ENCODE results near the gene GNMT. TPM values are rescaled to one million over a fixed set of nuclear protein-coding genes. Genes with fewer than 3 reads are reported as not detected.

Gene GNMT
- total RNA-seq, result 1 to 10 TPM in 1 of 4 donors, under 1 TPM in 3; 0.25 to 1.4 (median 0.60) TPM

GRCh38 chr6:42960243-42961019 lies at the start of gene GNMT:
GNMT (plus strand) TSS chr6:42960754; CDS start chr6:42960768, 14 bp downstream.
- intact Hi-C loops (cut with DNase I; ENCODE audit: low total_unique reads), result no loop called here
- DNase-seq (ENCODE audit: low spot score in 2 of 2), result peak in 1 of 2 donors; percentile 89
- H3K4me3 ChIP-seq (ENCODE audit: low read depth, poor library complexity, severe bottlenecking), result peak within 1 kb of the TSS; percentile 19
- 5 to 6% methylated on average over 16 to 41 of the region's 62 CpGs for WGBS, 2 donors
- TF ChIP-seq POLR2A (IDR thresholded peaks at IDR 0.05) (no peak), CTCF (IDR thresholded peaks at IDR 0.05) (no peak)

GRCh38 chr6:42911171-42912021 lies 49.2 kb upstream of the GNMT start:
- no peak for DNase-seq (ENCODE audit: low spot score in 2 of 2)

GRCh38 chr6:42914546-42914945 lies 46.0 kb upstream of the GNMT start:
- WGBS, 2 donors, result 60 to 65% methylated on average over 4 of the region's 4 CpGs
- TF ChIP-seq CTCF (IDR thresholded peaks at IDR 0.05), result no peak
- no peak for TF ChIP-seq POLR2A (IDR thresholded peaks at IDR 0.05)
- H3K4me3 ChIP-seq (ENCODE audit: low read depth, poor library complexity, severe bottlenecking), result no peak overlapping the region
- no peak for DNase-seq (ENCODE audit: low spot score in 2 of 2)
- intact Hi-C loops (cut with DNase I; ENCODE audit: low total_unique reads), result no loop called here

More at GRCh38 chr6:42911171-42912021, 49.2 kb upstream of the GNMT start:
- 15 to 22% methylated on average over 43 to 46 of the region's 49 CpGs for WGBS, 2 donors
- no peak overlapping the region for H3K4me3 ChIP-seq (ENCODE audit: low read depth, poor library complexity, severe bottlenecking)
- intact Hi-C loops (cut with DNase I; ENCODE audit: low total_unique reads), result no loop called here
- TF ChIP-seq POLR2A (IDR thresholded peaks at IDR 0.05) (no peak), CTCF (IDR thresholded peaks at IDR 0.05) (no peak)

GRCh38 chr6:42915732-42916131 lies 44.8 kb upstream of the GNMT start, which contains the start of gene PTCRA:
PTCRA (plus strand) TSS chr6:42916053; CDS start chr6:42916070, 17 bp downstream.
- DNase-seq (ENCODE audit: low spot score in 2 of 2), result no peak
- H3K4me3 ChIP-seq (ENCODE audit: low read depth, poor library complexity, severe bottlenecking), result no peak within 1 kb of the TSS
- intact Hi-C loops (cut with DNase I; ENCODE audit: low total_unique reads), result no loop called here
- TF ChIP-seq CTCF (IDR thresholded peaks at IDR 0.05) (no peak), POLR2A (IDR thresholded peaks at IDR 0.05) (no peak)
- 71 to 73% methylated on average over 8 to 10 of the region's 10 CpGs for WGBS, 2 donors

DNA sequence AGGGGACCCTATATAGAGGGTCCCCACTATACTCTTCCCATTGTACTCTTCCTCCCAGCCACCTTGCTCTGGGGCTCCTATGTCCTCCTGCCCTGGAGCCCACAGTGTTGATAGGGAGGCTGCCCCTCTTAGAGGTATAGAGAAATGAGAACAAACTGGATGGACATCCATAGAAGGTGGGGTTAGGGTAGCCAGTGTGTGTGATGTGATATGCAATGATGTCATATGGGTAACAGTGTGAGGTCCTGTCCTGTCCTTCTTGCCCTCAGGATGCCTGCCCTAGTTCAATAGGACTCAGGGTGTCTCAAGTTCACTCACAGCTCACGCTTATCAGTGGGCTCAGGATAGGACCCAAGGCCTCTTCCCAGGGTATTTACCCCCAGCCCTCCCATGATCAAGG lies 44.3 kb upstream of the GNMT start:
- no peak for DNase-seq (ENCODE audit: low spot score in 2 of 2)
- no peak overlapping the region for H3K4me3 ChIP-seq (ENCODE audit: low read depth, poor library complexity, severe bottlenecking)
- intact Hi-C loops (cut with DNase I; ENCODE audit: low total_unique reads), result no loop called here
- TF ChIP-seq CTCF (IDR thresholded peaks at IDR 0.05), result no peak
- TF ChIP-seq POLR2A (IDR thresholded peaks at IDR 0.05), result no peak
- 100% methylated on average over 1 of the region's 1 CpG for WGBS, 2 donors

All from lower leg skin (tissue), 4 donors.